Activated naive CD4-positive, alpha-beta T cell treated with anti-CD3 and anti-CD28 coated beads, Interleukin-2, amount 50 U/mL, for 16 hours (primary cell): Measurements from ENCODE around the gene ABCA4.
"Not testable (repeated sequence)": the region's sequence is repeated elsewhere in the genome, so short reads cannot be mapped to it uniquely, and the experiment has no call there.

Experiments used
- DNase-seq: peaks from one replicate; pipeline ENCODE4 v3.0.0-alpha.2; 2020

The ABCA4 gene

GRCh38 chr1:93969371-93969770 is 151.6 kb downstream of the ABCA4 start:
- no peak for DNase-seq

- DNase-seq = no peak
Measured at GRCh38 chr1:93967306-93967705, 153.6 kb downstream of the ABCA4 start.

- no peak for DNase-seq
Measured at GRCh38 chr1:93965888-93966287, 155.1 kb downstream of the ABCA4 start.

- DNase-seq = no peak
Measured at GRCh38 chr1:93965256-93965655, 155.7 kb downstream of the ABCA4 start.

- no peak for DNase-seq
Measured at GRCh38 chr1:93964777-93965200, 156.2 kb downstream of the ABCA4 start.

- DNase-seq = no peak
Measured at GRCh38 chr1:93964096-93964776, 156.7 kb downstream of the ABCA4 start.

- DNase-seq = no peak
Measured at GRCh38 chr1:93963585-93963984, 157.4 kb downstream of the ABCA4 start.

- DNase-seq = no peak
Measured at GRCh38 chr1:93961906-93962305, 159.0 kb downstream of the ABCA4 start.

GRCh38 chr1:93961443-93961842 is 159.5 kb downstream of the ABCA4 start:
- no peak for DNase-seq

- no peak for DNase-seq
Measured at GRCh38 chr1:93960641-93961147, 160.3 kb downstream of the ABCA4 start.

- no peak for DNase-seq
Measured at GRCh38 chr1:93959413-93959812, 161.5 kb downstream of the ABCA4 start.

GRCh38 chr1:93958726-93959100 is 162.2 kb downstream of the ABCA4 start:
- DNase-seq = no peak

GRCh38 chr1:93958032-93958725 is 162.8 kb downstream of the ABCA4 start:
- no peak for DNase-seq

- no peak for DNase-seq
Measured at GRCh38 chr1:93955765-93956164, 165.2 kb downstream of the ABCA4 start.

GRCh38 chr1:93947002-93947686 is 173.8 kb downstream of the ABCA4 start:
- DNase-seq = not testable (repeated sequence)
